Frontal cortex (tissue), 1 donor: ENCODE data around the gene RCOR1. TPM values are rescaled to one million over a fixed set of nuclear protein-coding genes. Genes with fewer than 3 reads are reported as not detected.

Experiments used
- small RNA-seq: library from RNA; depleted of rRNA; stranded (forward); fragments of <200 nt; gene quantifications from one replicate; pipeline ENCODE3, GENCODE V24; 2014
- total RNA-seq: library from RNA; depleted of rRNA; stranded (reverse); fragments of >200 nt; gene quantifications from one replicate; pipeline ENCODE4 v1.2.3, GENCODE V29; 2014

RCOR1 gene
- total RNA-seq, 1 donor from 2014 or later = 7.3 TPM

Small RNA genes within 50 kb of the gene (small RNA-seq; reads per million reads assigned to genes)
- gene RF00019 (not detected), gene RN7SL546P (not detected)

Other genes starting within 250 kb of the RCOR1 start
- 24.9 TPM for gene CINP, start 229.8 kb upstream of the RCOR1 start, total RNA-seq
- 8.6 TPM for gene TECPR2, start 229.7 kb upstream of the RCOR1 start, total RNA-seq
- 3.7 TPM for gene ANKRD9, start 82.9 kb upstream of the RCOR1 start, total RNA-seq
- gene TRAF3, start 184.8 kb downstream of the RCOR1 start, total RNA-seq = 15.1 TPM